WTC11 (cell line): ENCODE results near the gene SALL4.

Experiments
- CREB1 ChIP-seq: sonication (generic); formaldehyde crosslinking; IDR thresholded peaks from 2 replicates; pipeline ENCODE4 v1.8.0; 2023; ENCODE audit warnings: mild to moderate bottlenecking, missing genetic modification reagents
- FOXJ3 ChIP-seq: sonication (generic); formaldehyde crosslinking; IDR thresholded peaks from 2 replicates; pipeline ENCODE4 v1.9.0; 2021; ENCODE audit warnings: missing genetic modification reagents, mild to moderate bottlenecking, borderline replicate concordance
- FOXK1 ChIP-seq: sonication (generic); formaldehyde crosslinking; IDR thresholded peaks from 2 replicates; pipeline ENCODE4 v1.8.0; 2022; ENCODE audit warnings: mild to moderate bottlenecking, moderate library complexity, missing genetic modification reagents
- FOXP1 ChIP-seq: sonication (generic); formaldehyde crosslinking; IDR thresholded peaks from 2 replicates; pipeline ENCODE4 v1.8.0; 2022; ENCODE audit warnings: missing genetic modification reagents, mild to moderate bottlenecking, moderate library complexity, borderline replicate concordance
- NFYB ChIP-seq: sonication (generic); formaldehyde crosslinking; conservative IDR thresholded peaks from 2 replicates; pipeline ENCODE4 v1.8.0; 2022; ENCODE audit warnings: low read depth, missing genetic modification reagents
- SP1 ChIP-seq: sonication (generic); formaldehyde crosslinking; conservative IDR thresholded peaks from 2 replicates; pipeline ENCODE4 v1.8.1; 2022; ENCODE audit warnings: missing genetic modification reagents
- TCF7 ChIP-seq: sonication (generic); formaldehyde crosslinking; IDR thresholded peaks from 2 replicates; pipeline ENCODE4 v1.8.0; 2022; ENCODE audit warnings: mild to moderate bottlenecking, low read depth, missing genetic modification reagents, moderate library complexity
- ZNF121 ChIP-seq: sonication (generic); formaldehyde crosslinking; IDR thresholded peaks from 2 replicates; pipeline ENCODE4 v1.8.0; 2023; ENCODE audit warnings: missing genetic modification reagents
- TF ChIP-seq, protein P1 (sequence below): fragments of 200-600 bp; IDR thresholded peaks from 2 replicates; pipeline ENCODE4 v1.8.0; 2022; ENCODE audit warnings: antibody characterized with exemption
- TF ChIP-seq, protein P2 (sequence below): sonication (generic); formaldehyde crosslinking; IDR thresholded peaks from 2 replicates; pipeline ENCODE4 v1.8.1; 2022; ENCODE audit warnings: low read depth, mild to moderate bottlenecking, moderate library complexity, missing genetic modification reagents, borderline replicate concordance
- TF ChIP-seq, protein P3 (sequence below): sonication (generic); formaldehyde crosslinking; IDR thresholded peaks from 2 replicates; pipeline ENCODE4 v1.8.1; 2023; ENCODE audit warnings: mild to moderate bottlenecking, missing genetic modification reagents, moderate library complexity
- TF ChIP-seq, protein P4 (sequence below): sonication (generic); formaldehyde crosslinking; IDR thresholded peaks from 2 replicates; pipeline ENCODE4 v1.8.1; 2023; ENCODE audit warnings: mild to moderate bottlenecking, missing genetic modification reagents
- TF ChIP-seq, protein P5 (sequence below): sonication (generic); formaldehyde crosslinking; IDR thresholded peaks from 2 replicates; pipeline ENCODE4 v1.8.0; 2022; ENCODE audit warnings: mild to moderate bottlenecking, missing genetic modification reagents
- TF ChIP-seq, protein P6 (sequence below): sonication (generic); formaldehyde crosslinking; IDR thresholded peaks from 2 replicates; pipeline ENCODE4 v1.8.0; 2023; ENCODE audit warnings: mild to moderate bottlenecking, missing genetic modification reagents

DNA sequence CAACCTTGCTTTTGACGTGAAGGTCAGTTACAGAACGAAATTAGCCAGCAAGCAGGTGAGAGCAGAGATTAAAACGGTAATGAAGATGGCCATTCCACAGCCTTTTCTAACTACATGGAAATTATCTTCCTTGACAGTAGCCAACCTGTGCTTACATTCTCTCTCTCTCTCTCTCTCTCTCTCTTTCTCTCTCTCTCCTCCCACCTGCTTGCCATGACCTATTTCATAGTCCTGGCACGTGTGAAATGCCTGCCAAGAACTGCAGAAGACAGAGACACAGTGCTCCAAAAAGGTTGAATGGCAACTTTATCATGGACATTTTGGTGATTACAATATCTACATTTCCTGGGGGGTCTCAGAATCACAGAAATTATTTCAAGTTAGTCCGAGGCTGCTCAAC lies 38.5 kb upstream of the SALL4 start:
- TF ChIP-seq, protein P1, sequence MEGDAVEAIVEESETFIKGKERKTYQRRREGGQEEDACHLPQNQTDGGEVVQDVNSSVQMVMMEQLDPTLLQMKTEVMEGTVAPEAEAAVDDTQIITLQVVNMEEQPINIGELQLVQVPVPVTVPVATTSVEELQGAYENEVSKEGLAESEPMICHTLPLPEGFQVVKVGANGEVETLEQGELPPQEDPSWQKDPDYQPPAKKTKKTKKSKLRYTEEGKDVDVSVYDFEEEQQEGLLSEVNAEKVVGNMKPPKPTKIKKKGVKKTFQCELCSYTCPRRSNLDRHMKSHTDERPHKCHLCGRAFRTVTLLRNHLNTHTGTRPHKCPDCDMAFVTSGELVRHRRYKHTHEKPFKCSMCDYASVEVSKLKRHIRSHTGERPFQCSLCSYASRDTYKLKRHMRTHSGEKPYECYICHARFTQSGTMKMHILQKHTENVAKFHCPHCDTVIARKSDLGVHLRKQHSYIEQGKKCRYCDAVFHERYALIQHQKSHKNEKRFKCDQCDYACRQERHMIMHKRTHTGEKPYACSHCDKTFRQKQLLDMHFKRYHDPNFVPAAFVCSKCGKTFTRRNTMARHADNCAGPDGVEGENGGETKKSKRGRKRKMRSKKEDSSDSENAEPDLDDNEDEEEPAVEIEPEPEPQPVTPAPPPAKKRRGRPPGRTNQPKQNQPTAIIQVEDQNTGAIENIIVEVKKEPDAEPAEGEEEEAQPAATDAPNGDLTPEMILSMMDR = no peak
- TF ChIP-seq, protein P2, sequence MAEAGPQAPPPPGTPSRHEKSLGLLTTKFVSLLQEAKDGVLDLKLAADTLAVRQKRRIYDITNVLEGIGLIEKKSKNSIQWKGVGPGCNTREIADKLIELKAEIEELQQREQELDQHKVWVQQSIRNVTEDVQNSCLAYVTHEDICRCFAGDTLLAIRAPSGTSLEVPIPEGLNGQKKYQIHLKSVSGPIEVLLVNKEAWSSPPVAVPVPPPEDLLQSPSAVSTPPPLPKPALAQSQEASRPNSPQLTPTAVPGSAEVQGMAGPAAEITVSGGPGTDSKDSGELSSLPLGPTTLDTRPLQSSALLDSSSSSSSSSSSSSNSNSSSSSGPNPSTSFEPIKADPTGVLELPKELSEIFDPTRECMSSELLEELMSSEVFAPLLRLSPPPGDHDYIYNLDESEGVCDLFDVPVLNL (CRISPR knock-in tag) = no peak
- TF ChIP-seq FOXP1 = no peak
- TF ChIP-seq, protein P3, sequence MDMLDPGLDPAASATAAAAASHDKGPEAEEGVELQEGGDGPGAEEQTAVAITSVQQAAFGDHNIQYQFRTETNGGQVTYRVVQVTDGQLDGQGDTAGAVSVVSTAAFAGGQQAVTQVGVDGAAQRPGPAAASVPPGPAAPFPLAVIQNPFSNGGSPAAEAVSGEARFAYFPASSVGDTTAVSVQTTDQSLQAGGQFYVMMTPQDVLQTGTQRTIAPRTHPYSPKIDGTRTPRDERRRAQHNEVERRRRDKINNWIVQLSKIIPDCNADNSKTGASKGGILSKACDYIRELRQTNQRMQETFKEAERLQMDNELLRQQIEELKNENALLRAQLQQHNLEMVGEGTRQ = no peak
- TF ChIP-seq NFYB = no peak
- TF ChIP-seq, protein P4, sequence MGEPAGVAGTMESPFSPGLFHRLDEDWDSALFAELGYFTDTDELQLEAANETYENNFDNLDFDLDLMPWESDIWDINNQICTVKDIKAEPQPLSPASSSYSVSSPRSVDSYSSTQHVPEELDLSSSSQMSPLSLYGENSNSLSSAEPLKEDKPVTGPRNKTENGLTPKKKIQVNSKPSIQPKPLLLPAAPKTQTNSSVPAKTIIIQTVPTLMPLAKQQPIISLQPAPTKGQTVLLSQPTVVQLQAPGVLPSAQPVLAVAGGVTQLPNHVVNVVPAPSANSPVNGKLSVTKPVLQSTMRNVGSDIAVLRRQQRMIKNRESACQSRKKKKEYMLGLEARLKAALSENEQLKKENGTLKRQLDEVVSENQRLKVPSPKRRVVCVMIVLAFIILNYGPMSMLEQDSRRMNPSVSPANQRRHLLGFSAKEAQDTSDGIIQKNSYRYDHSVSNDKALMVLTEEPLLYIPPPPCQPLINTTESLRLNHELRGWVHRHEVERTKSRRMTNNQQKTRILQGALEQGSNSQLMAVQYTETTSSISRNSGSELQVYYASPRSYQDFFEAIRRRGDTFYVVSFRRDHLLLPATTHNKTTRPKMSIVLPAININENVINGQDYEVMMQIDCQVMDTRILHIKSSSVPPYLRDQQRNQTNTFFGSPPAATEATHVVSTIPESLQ (CRISPR knock-in tag) = no peak
- TF ChIP-seq FOXJ3 (CRISPR knock-in tag) = no peak
- TF ChIP-seq, protein P5, sequence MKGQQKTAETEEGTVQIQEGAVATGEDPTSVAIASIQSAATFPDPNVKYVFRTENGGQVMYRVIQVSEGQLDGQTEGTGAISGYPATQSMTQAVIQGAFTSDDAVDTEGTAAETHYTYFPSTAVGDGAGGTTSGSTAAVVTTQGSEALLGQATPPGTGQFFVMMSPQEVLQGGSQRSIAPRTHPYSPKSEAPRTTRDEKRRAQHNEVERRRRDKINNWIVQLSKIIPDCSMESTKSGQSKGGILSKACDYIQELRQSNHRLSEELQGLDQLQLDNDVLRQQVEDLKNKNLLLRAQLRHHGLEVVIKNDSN = no peak
- TF ChIP-seq, protein P6, sequence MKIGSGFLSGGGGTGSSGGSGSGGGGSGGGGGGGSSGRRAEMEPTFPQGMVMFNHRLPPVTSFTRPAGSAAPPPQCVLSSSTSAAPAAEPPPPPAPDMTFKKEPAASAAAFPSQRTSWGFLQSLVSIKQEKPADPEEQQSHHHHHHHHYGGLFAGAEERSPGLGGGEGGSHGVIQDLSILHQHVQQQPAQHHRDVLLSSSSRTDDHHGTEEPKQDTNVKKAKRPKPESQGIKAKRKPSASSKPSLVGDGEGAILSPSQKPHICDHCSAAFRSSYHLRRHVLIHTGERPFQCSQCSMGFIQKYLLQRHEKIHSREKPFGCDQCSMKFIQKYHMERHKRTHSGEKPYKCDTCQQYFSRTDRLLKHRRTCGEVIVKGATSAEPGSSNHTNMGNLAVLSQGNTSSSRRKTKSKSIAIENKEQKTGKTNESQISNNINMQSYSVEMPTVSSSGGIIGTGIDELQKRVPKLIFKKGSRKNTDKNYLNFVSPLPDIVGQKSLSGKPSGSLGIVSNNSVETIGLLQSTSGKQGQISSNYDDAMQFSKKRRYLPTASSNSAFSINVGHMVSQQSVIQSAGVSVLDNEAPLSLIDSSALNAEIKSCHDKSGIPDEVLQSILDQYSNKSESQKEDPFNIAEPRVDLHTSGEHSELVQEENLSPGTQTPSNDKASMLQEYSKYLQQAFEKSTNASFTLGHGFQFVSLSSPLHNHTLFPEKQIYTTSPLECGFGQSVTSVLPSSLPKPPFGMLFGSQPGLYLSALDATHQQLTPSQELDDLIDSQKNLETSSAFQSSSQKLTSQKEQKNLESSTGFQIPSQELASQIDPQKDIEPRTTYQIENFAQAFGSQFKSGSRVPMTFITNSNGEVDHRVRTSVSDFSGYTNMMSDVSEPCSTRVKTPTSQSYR = no peak
- no peak for TF ChIP-seq CREB1 (CRISPR knock-in tag)
- no peak for TF ChIP-seq ZNF121 (CRISPR knock-in tag)
- TF ChIP-seq FOXK1 (CRISPR knock-in tag) = no peak
- TF ChIP-seq SP1 (CRISPR knock-in tag) = no peak
- TF ChIP-seq TCF7 (CRISPR knock-in tag) = no peak
